Kidney (tissue), 14 donors: ENCODE data around the gene SLC18A2. TPM values are rescaled to one million over a fixed set of nuclear protein-coding genes. Genes with fewer than 3 reads are reported as not detected.

Experiments
- DNase-seq, 5 donors: peaks; one replicate each; pipeline ENCODE4 v3.0.0-alpha.2; 2013 to 2020
- FAIRE-seq: peaks from 2 replicates; lab custom pipeline; 2012; peaks lifted over from hg19 to GRCh38; lab: Jason Lieb, UNC
- H3K27ac ChIP-seq, 2 donors: one replicate each; pipeline ENCODE4 v1.7.0; 2013; ENCODE audit warnings: low read depth in 2 of 2, low read length in 2 of 2, inconsistent platforms in 1 of 2
- H3K27me3 ChIP-seq: one replicate; pipeline ENCODE4 v1.7.1; 2013; ENCODE audit warnings: low read length, inconsistent platforms; ENCODE audit not compliant: control insufficient read depth, insufficient read depth
- H3K36me3 ChIP-seq, 3 donors: one replicate each; pipeline versions ENCODE4 v1.7.0 to v1.7.1; 2013; ENCODE audit warnings: low read length in 3 of 3, control low read depth in 1 of 3, inconsistent platforms in 1 of 3; ENCODE audit not compliant: insufficient read depth in 3 of 3, control insufficient read depth in 2 of 3
- H3K4me1 ChIP-seq, 3 donors: one replicate each; pipeline versions ENCODE4 v1.7.0 to v1.7.1; 2013; ENCODE audit warnings: low read length in 3 of 3, inconsistent platforms in 1 of 3, low read depth in 1 of 3; ENCODE audit not compliant: control insufficient read depth in 2 of 3, insufficient read depth in 2 of 3
- H3K4me3 ChIP-seq, 3 donors: one replicate each; pipeline versions ENCODE4 v1.7.0 to v1.8.1; 2013; ENCODE audit warnings: low read length in 3 of 3, control low read depth in 1 of 3, inconsistent platforms in 1 of 3
- H3K9ac ChIP-seq, 3 donors: one replicate each; pipeline versions ENCODE4 v1.7.0 to v1.7.1; 2013; ENCODE audit warnings: low read length in 3 of 3, control low read depth in 1 of 3, inconsistent platforms in 1 of 3
- H3K9me3 ChIP-seq, 3 donors: one replicate each; pipeline versions ENCODE4 v1.7.0 to v1.7.1; 2013; ENCODE audit warnings: low read length in 3 of 3, control low read depth in 1 of 3, inconsistent platforms in 1 of 3; ENCODE audit not compliant: control insufficient read depth in 2 of 3, insufficient read depth in 1 of 3
- intact Hi-C: fragments of 100-400 bp; cut with DNase I; formaldehyde crosslinking; loops from one replicate; pipeline ENCODE4 v1.11.1; 2022
- polyA plus RNA-seq: library from polyadenylated mRNA; stranded (reverse); fragments of 350-450 nt; fragmentation: Illumina TruSeq; extraction: RNeasy Lipid Tissue Mini Kit (QIAGEN cat#74804); gene quantifications from one replicate; pipeline ENCODE4 v1.2.3, GENCODE V29; 2014; ENCODE audit warnings: low read depth, low replicate concordance; ENCODE audit not compliant: insufficient read depth
- total RNA-seq: library from RNA; stranded (reverse); fragmentation: NEBNext Ultra II Directional; extraction: Animal tissue kit (Norgen Biotek cat#: 25700); gene quantifications from one replicate; pipeline ENCODE4 v1.2.1, GENCODE V29; 2021
- TF ChIP-seq, protein P1 (sequence below): IDR thresholded peaks from 3 replicates; pipeline ENCODE4 v1.5.1; 2012; ENCODE audit warnings: mild to moderate bottlenecking, moderate library complexity, borderline replicate concordance; ENCODE audit not compliant: insufficient read depth; ENCODE audit errors: extremely low read depth
- donor health status: control.
- donor health status: control.
- donor health status: control.
- donor health status: control.
- donor health status: control.
- donor health status: DM: yes; HTN: yes; CAD: no.
- donor health status: Normal renal cell carcinoma (clear cell type).

Gene SLC18A2
- total and polyA plus RNA-seq, 2 donors from 2014 or later, result 0.15 to 4.6 TPM

DNA sequence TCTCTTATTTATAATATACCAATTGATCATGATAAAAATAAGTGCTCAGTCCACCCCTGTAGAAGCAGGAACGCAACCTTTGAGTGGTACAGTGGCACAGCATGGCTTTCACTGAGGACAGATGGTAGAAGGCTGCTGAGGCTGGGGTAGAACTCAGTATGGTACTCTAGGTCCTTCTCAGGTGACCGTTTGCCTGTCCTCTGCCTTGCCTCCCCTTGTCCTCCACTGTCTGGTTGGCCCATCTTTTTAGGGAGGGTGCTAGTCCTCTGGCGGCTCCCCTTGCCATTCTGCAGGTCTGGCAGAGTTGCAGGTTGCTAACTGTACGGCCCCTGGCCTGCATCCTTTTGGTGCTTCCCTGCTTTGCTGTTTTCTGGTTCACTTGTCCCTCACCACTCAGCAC is 27.3 kb downstream of the SLC18A2 start:
- Histone ChIP-seq H3K4me3 (no peak overlapping the region), H3K9ac (no peak overlapping the region), H3K27ac (no peak overlapping the region), H3K36me3 (no peaks in the 10 kb centered on the region), H3K4me1 (no peaks in the 10 kb centered on the region), H3K9me3 (peaks cover 0 to 3% (median 0%) of the 10 kb centered on the region in 3 donors), H3K27me3 (no peaks in the 10 kb centered on the region)
- FAIRE-seq (no peak), DNase-seq (no peak)
- intact Hi-C loops, result no loop called here
- TF ChIP-seq, protein P1, sequence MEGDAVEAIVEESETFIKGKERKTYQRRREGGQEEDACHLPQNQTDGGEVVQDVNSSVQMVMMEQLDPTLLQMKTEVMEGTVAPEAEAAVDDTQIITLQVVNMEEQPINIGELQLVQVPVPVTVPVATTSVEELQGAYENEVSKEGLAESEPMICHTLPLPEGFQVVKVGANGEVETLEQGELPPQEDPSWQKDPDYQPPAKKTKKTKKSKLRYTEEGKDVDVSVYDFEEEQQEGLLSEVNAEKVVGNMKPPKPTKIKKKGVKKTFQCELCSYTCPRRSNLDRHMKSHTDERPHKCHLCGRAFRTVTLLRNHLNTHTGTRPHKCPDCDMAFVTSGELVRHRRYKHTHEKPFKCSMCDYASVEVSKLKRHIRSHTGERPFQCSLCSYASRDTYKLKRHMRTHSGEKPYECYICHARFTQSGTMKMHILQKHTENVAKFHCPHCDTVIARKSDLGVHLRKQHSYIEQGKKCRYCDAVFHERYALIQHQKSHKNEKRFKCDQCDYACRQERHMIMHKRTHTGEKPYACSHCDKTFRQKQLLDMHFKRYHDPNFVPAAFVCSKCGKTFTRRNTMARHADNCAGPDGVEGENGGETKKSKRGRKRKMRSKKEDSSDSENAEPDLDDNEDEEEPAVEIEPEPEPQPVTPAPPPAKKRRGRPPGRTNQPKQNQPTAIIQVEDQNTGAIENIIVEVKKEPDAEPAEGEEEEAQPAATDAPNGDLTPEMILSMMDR, result no peak

DNA sequence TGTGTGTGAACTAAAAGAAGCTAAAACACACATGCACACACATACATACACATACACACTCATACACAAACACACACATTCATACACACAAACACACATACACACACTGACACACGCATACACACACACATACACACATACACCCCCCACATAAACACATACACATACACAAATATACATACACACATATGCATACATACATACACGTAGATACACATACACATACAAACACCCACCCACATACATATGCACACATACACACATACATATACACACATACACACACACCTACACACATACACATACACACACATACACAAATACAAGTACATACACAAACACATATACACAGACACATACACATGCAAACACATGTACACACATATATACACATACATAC is 28.0 kb downstream of the SLC18A2 start:
- TF ChIP-seq, protein P1, result no peak
- peak overlapping the region in 1 of 3 donors; percentile 4 for H3K4me3 ChIP-seq
- H3K4me1 ChIP-seq, result no peaks in the 10 kb centered on the region
- H3K36me3 ChIP-seq, result no peaks in the 10 kb centered on the region
- H3K9me3 ChIP-seq, result peaks cover 0 to 3% (median 0%) of the 10 kb centered on the region in 3 donors
- H3K9ac ChIP-seq, result no peak overlapping the region
- H3K27me3 ChIP-seq, result no peaks in the 10 kb centered on the region
- FAIRE-seq, result no peak
- intact Hi-C loops, result no loop called here
- no peak for DNase-seq
- no peak overlapping the region for H3K27ac ChIP-seq

GRCh38 chr10:117271427-117271826 is 30.5 kb downstream of the SLC18A2 start:
- H3K9me3 ChIP-seq, result peaks cover 0 to 3% (median 0%) of the 10 kb centered on the region in 3 donors
- H3K36me3 ChIP-seq, result no peaks in the 10 kb centered on the region
- no peak overlapping the region for H3K27ac ChIP-seq
- no peak for FAIRE-seq
- DNase-seq, result no peak
- no peak overlapping the region for H3K9ac ChIP-seq
- TF ChIP-seq, protein P1, result no peak
- no peaks in the 10 kb centered on the region for H3K27me3 ChIP-seq
- no peak overlapping the region for H3K4me3 ChIP-seq
- intact Hi-C loops, result no loop called here
- no peaks in the 10 kb centered on the region for H3K4me1 ChIP-seq
